Activated CD8-positive, alpha-beta memory T cell treated with anti-CD3 and anti-CD28 coated beads for 4 hours (primary cell): ENCODE results near the gene PIK3CB.
"Not testable (repeated sequence)": the region's sequence is repeated elsewhere in the genome, so short reads cannot be mapped to it uniquely, and the experiment has no call there.

Experiments used
- DNase-seq, 2 donors: peaks; one replicate each; pipeline ENCODE4 v3.0.0-alpha.2; 2020; ENCODE audit warnings: low read depth in 2 of 2

The PIK3CB gene

GRCh38 chr3:138609898-138610266 is 224.8 kb downstream of the PIK3CB start:
- DNase-seq = no peak

GRCh38 chr3:138608322-138609135 is 226.2 kb downstream of the PIK3CB start, which contains the start of gene FAIM:
Gene FAIM, plus strand, starts transcription at chr3:138608771. Its CDS starts 10,956 bp downstream, at chr3:138619727.
- DNase-seq = peak; percentile 30 to 35

GRCh38 chr3:138604106-138604595 is 230.6 kb downstream of the PIK3CB start:
- DNase-seq = not testable (repeated sequence)
